Activated T-cell treated with anti-CD3 and anti-CD28 coated beads, Interleukin-2, amount 50 U/mL, for 24 hours (primary cell): Measurements from ENCODE around the gene HSPB9.

ENCODE experiments used
- DNase-seq: peaks from one replicate; pipeline ENCODE4 v3.0.0-alpha.2; 2020
- H3K27ac Mint-ChIP-seq: 2 replicates; pipeline ENCODE4 v1.8.0; 2020; ENCODE audit warnings: mild to moderate bottlenecking, mixed read lengths
- H3K27me3 Mint-ChIP-seq: 2 replicates; pipeline ENCODE4 v1.8.0; 2020; ENCODE audit warnings: mixed read lengths
- H3K36me3 Mint-ChIP-seq: 2 replicates; pipeline ENCODE4 v1.8.0; 2020; ENCODE audit warnings: low read depth, mixed read lengths
- H3K4me1 Mint-ChIP-seq: 2 replicates; pipeline ENCODE4 v1.8.0; 2020; ENCODE audit warnings: low read depth, mixed read lengths
- H3K4me3 Mint-ChIP-seq: 2 replicates; pipeline ENCODE4 v1.8.0; 2020; ENCODE audit warnings: mild to moderate bottlenecking, moderate library complexity, mixed read lengths
- H3K9me3 Mint-ChIP-seq: 2 replicates; pipeline ENCODE4 v1.8.0; 2020; ENCODE audit warnings: mixed read lengths

The HSPB9 gene

DNA sequence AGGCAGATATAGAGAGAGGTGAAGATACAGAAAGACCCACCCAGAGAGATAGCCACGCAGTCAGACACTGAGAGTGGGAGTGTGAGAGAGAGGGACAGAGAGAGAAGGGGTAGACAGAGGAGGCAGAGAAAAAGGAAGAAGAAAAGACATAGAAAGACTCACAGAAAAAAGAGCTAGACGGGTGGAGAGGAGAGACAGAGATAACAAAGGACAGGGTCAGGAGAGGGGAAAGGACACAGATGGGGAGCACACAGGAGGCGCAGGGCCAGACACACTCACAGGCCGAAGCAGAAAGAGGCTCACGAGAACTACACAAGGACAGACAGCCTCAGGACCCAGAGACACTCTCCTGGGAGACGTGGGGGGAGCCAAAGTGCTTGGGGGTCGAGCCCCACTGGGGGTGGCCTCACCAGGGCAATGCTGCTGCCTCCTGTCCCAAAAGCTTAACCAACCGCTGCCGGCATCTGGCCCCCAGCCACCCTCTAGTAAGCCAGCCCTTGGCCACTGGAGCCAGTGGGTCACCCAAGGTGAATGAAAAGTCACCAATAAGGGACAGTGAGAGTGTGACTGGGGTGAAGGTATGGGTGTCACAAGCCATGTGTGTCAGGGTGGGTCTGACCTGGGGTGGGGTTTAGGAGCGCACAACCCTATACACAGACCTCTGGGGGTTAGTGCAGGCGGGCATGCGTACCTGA is 28.1 kb upstream of the HSPB9 start:
- no peaks in the 10 kb centered on the region for H3K9me3 Mint-ChIP-seq
- no peaks in the 10 kb centered on the region for H3K36me3 Mint-ChIP-seq
- DNase-seq: no peak
- H3K4me3 Mint-ChIP-seq: no peak overlapping the region
- no peak overlapping the region for H3K27ac Mint-ChIP-seq
- H3K4me1 Mint-ChIP-seq: peaks cover 8% of the 10 kb centered on the region
- H3K27me3 Mint-ChIP-seq: peaks cover 21% of the 10 kb centered on the region

DNA sequence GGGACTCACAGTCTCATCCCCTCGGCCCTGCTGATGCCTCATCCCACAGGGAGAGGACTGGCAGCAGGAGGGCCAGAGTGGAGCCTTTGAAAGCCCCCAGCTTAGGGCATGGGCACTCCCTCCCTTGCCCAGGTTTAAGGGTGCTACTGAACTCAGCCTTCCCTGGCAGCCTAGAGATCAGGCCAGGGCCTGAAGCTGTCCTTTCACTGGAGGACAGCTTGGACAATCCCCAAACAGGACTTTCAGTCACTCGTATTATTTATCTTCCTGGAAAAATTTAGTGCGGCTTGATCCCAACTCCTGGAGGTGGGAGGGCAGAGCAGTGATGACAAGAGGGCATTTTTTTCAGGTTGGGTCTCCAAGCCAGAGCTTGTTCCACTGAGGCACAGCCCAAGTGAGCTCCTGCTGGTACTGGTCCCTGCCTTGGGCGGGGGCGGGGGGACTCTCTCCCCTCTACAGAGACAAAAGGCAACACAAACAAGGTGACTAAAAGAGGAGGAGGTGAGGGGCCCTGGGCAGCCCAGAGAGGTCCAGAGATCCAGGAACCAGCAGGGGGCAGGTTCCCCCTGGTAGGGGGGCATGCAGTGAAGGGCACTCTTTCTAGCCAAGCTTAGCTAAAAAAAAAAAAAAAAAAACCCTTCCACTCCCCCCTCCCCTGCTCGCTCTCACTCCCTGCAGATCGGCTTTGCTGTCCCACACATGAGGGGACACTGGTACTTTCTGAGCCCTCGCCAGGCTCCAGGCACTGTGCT is 26.1 kb upstream of the HSPB9 start:
- no peaks in the 10 kb centered on the region for H3K36me3 Mint-ChIP-seq
- DNase-seq: no peak
- no peak overlapping the region for H3K4me3 Mint-ChIP-seq
- peaks cover 8% of the 10 kb centered on the region for H3K4me1 Mint-ChIP-seq
- no peak overlapping the region for H3K27ac Mint-ChIP-seq
- no peaks in the 10 kb centered on the region for H3K9me3 Mint-ChIP-seq
- peaks cover 19% of the 10 kb centered on the region for H3K27me3 Mint-ChIP-seq

- Mint-ChIP-seq H3K4me3 (peak within 1 kb of the TSS; percentile 12), H3K27ac (no peak within 1 kb of the TSS), H3K36me3 (no peaks in the 10 kb centered on the region), H3K4me1 (peaks cover 8% of the 10 kb centered on the region), H3K27me3 (peaks cover 19% of the 10 kb centered on the region), H3K9me3 (no peaks in the 10 kb centered on the region)
- peak; percentile 67 for DNase-seq
Observed at GRCh38 chr17:42097691-42098631, 24.6 kb upstream of the HSPB9 start, which contains the start of gene ZNF385C. Gene ZNF385C, minus strand, starts transcription at chr17:42098473. Its CDS starts 35,417 bp downstream, at chr17:42063056.

GRCh38 chr17:42098730-42099399 is 23.7 kb upstream of the HSPB9 start:
- peaks cover 19% of the 10 kb centered on the region for H3K27me3 Mint-ChIP-seq
- H3K9me3 Mint-ChIP-seq: no peaks in the 10 kb centered on the region
- H3K27ac Mint-ChIP-seq: no peak overlapping the region
- H3K4me3 Mint-ChIP-seq: no peak overlapping the region
- no peak for DNase-seq
- peaks cover 8% of the 10 kb centered on the region for H3K4me1 Mint-ChIP-seq
- H3K36me3 Mint-ChIP-seq: no peaks in the 10 kb centered on the region

- Mint-ChIP-seq H3K9me3 (no peaks in the 10 kb centered on the region), H3K4me1 (peaks cover 9% of the 10 kb centered on the region), H3K36me3 (peaks cover 2% of the 10 kb centered on the region), H3K27me3 (peaks cover 13% of the 10 kb centered on the region), H3K27ac (no peak overlapping the region), H3K4me3 (no peak overlapping the region)
- DNase-seq: peak; percentile 82
Observed at GRCh38 chr17:42101513-42102292, 20.9 kb upstream of the HSPB9 start.

DNA sequence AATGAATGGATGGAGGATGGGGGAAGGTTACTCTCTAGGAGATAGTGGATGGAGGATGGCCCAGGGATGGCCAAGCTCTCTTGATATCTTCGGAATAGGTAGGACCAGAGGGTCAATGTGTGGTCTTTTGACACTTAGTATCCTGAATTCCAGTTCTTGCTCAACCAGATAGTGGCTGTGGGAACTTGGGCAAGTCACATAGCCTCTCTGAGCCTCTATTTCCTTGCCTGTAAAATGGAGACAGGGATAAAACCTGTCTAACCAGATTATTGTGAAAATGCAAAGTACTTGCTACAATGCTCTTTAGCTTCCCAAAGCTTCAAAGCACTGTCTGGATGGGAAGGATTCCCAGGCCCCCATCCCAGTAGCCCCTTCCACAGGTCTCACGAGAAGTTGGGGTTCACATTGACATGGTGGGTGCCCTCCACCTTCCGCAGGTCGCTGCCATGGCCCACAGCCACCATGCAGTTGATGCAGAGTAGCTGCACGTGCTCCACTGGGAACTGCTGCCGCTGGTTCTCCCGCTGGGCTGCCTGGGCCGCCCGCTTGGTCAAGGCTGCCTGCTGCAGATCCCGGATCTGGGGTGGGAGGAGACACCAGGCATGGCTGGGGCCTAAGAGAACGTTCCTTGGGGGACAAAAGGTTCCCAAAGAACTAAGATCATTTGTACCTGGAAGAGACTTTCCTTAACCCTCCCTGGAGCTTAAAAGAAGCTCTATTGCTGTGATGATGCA is 19.2 kb upstream of the HSPB9 start:
- peaks cover 2% of the 10 kb centered on the region for H3K36me3 Mint-ChIP-seq
- DNase-seq: no peak
- peaks cover 13% of the 10 kb centered on the region for H3K4me1 Mint-ChIP-seq
- no peak overlapping the region for H3K27ac Mint-ChIP-seq
- H3K4me3 Mint-ChIP-seq: no peak overlapping the region
- H3K9me3 Mint-ChIP-seq: no peaks in the 10 kb centered on the region
- no peaks in the 10 kb centered on the region for H3K27me3 Mint-ChIP-seq

DNA sequence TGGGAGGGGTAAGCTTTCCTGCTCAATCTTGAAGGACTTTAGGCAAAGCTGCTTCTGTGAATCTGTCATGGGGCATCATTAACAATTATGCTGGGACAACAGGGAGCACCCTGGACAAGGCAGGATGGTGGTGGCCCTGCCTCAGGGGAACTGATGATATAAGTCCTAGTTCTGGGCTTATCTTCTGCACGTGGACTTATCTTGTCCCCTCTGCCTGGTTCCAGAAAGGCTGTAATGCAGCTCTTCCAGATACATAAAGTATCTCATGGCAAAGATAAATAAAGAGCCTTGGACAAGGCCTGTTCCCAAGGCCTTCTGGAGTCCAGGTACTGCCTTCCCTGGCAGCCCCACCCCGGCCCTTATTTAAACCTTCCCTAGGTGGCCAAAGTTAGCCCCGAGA is 18.3 kb upstream of the HSPB9 start:
- no peak overlapping the region for H3K27ac Mint-ChIP-seq
- no peak overlapping the region for H3K4me3 Mint-ChIP-seq
- H3K4me1 Mint-ChIP-seq: peaks cover 14% of the 10 kb centered on the region
- H3K9me3 Mint-ChIP-seq: no peaks in the 10 kb centered on the region
- H3K36me3 Mint-ChIP-seq: peaks cover 2% of the 10 kb centered on the region
- DNase-seq: no peak
- no peaks in the 10 kb centered on the region for H3K27me3 Mint-ChIP-seq

GRCh38 chr17:42106009-42106408 is 16.6 kb upstream of the HSPB9 start:
- Mint-ChIP-seq H3K4me3 (no peak overlapping the region), H3K27ac (no peak overlapping the region), H3K27me3 (no peaks in the 10 kb centered on the region), H3K36me3 (peaks cover 2% of the 10 kb centered on the region), H3K4me1 (peaks cover 23% of the 10 kb centered on the region), H3K9me3 (no peaks in the 10 kb centered on the region)
- no peak for DNase-seq

- peaks cover 34% of the 10 kb centered on the region for H3K4me1 Mint-ChIP-seq
- peak overlapping the region; percentile 73 for H3K4me3 Mint-ChIP-seq
- H3K36me3 Mint-ChIP-seq: peaks cover 2% of the 10 kb centered on the region
- DNase-seq: no peak
- no peak overlapping the region for H3K27ac Mint-ChIP-seq
- no peaks in the 10 kb centered on the region for H3K9me3 Mint-ChIP-seq
- H3K27me3 Mint-ChIP-seq: no peaks in the 10 kb centered on the region
Observed at GRCh38 chr17:42107124-42107523, 15.5 kb upstream of the HSPB9 start.

- peaks cover 5% of the 10 kb centered on the region for H3K36me3 Mint-ChIP-seq
- H3K27ac Mint-ChIP-seq: peak overlapping the region; percentile 80
- H3K27me3 Mint-ChIP-seq: no peaks in the 10 kb centered on the region
Observed at GRCh38 chr17:42107597-42108576, 14.7 kb upstream of the HSPB9 start.

DNA sequence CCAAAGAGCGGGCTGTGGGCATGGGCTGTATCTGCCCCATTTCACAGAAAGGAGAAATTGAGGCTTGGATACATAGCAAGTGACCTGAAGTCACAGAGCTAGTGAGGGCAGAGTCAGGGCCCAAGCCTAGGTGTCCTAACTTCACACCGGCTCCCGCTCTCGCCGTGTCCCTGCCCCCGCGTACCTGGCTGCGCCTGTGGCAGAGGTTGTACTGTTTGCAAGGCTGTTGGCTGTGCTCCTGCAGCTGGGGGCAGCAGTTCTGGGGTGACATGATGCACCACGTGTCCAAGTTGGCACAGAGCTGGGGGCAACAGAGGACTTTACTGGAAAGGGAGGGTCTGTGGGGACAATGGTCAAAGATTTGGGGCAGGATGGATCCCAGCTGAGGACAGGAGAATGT is 13.5 kb upstream of the HSPB9 start:
- H3K27ac Mint-ChIP-seq: no peak overlapping the region

More at GRCh38 chr17:42107597-42108576, 14.7 kb upstream of the HSPB9 start:
- Mint-ChIP-seq H3K9me3 (no peaks in the 10 kb centered on the region), H3K4me3 (peak overlapping the region; percentile 73), H3K4me1 (peaks cover 40% of the 10 kb centered on the region)
- DNase-seq: peak; percentile 99

More for the DNA sequence above, 13.5 kb upstream of the HSPB9 start:
- Mint-ChIP-seq H3K4me3 (no peak overlapping the region), H3K27me3 (no peaks in the 10 kb centered on the region), H3K36me3 (peaks cover 12% of the 10 kb centered on the region), H3K9me3 (no peaks in the 10 kb centered on the region), H3K4me1 (peaks cover 45% of the 10 kb centered on the region)
- no peak for DNase-seq
